A549 (cell line): Measurements from ENCODE around the gene EOGT. TPM values are rescaled to one million over a fixed set of nuclear protein-coding genes. Genes with fewer than 3 reads are reported as not detected.

Source experiments
- ATAC-seq, 2 experiments: fragments of 200-7000 bp in 1 of 2; fragments of >200 bp in 1 of 2; cut with Nextera tagmentation in 1 of 2; cut with Tn5 transposase in 1 of 2; 3 replicates each; pipeline versions ENCODE4 v1.8.0 to v1.9.1; 2018 to 2020; ENCODE audit warnings: mild to moderate bottlenecking in 1 of 2, moderate library complexity in 1 of 2
- CTCF ChIA-PET: fragments of 300-600 bp; sonication (Branson Sonifier 250); formaldehyde crosslinking; extraction: SDS; loops from one replicate; lab custom pipeline; 2021; ENCODE audit warnings: antibody characterized with exemption, inconsistent platforms; lab: Yijun Ruan, JAX
- POLR2A ChIA-PET: fragments of 350-600 bp; formaldehyde crosslinking; extraction: SDS; loops from one replicate; lab custom pipeline; 2021; ENCODE audit warnings: antibody characterized with exemption, inconsistent platforms; lab: Yijun Ruan, JAX
- DNase-seq, 2 experiments: peaks; one replicate each; pipeline versions ENCODE4 v3.0.0 to v3.0.0-alpha.2; 2011 to 2016; ENCODE audit warnings: low read depth in 1 of 2, low spot score in 1 of 2
- FAIRE-seq: peaks from 2 replicates; lab custom pipeline; 2011; peaks lifted over from hg19 to GRCh38; lab: Jason Lieb, UNC
- H3K27ac ChIP-seq, 2 experiments: fragments of >200 bp; sonication (Bioruptor Twin); formaldehyde crosslinking; 3 replicates each; pipeline ENCODE4 v1.5.1; 2016 to 2017
- H3K4me1 ChIP-seq: fragments of >200 bp; sonication (Bioruptor Twin); formaldehyde crosslinking; 3 replicates; pipeline ENCODE4 v1.6.1; 2016
- H3K4me2 ChIP-seq: fragments of >200 bp; sonication (Bioruptor Twin); formaldehyde crosslinking; 3 replicates; pipeline ENCODE4 v1.6.1; 2016
- H3K4me3 ChIP-seq: fragments of >200 bp; sonication (Bioruptor Twin); formaldehyde crosslinking; 3 replicates; pipeline ENCODE4 v1.5.1; 2016
- H3K9me3 ChIP-seq: fragments of >200 bp; sonication (Bioruptor Twin); formaldehyde crosslinking; 3 replicates; pipeline ENCODE4 v1.6.1; 2016
- CHD2 ChIP-seq: fragments of 150-350 bp; IDR thresholded peaks from 2 replicates; pipeline ENCODE4 v1.6.1; 2014; ENCODE audit warnings: low read length; ENCODE audit not compliant: partially characterized antibody
- EP300 ChIP-seq, 2 experiments: fragments of >200 bp; sonication (Bioruptor Twin); formaldehyde crosslinking; IDR thresholded peaks; 2 replicates in 1 of 2; 3 replicates in 1 of 2; pipeline ENCODE4 v1.6.1; 2016 to 2017
- FOSB ChIP-seq: fragments of 250-450 bp; sonication (Bioruptor Pico); IDR thresholded peaks from 2 replicates; pipeline ENCODE4 v1.5.0; 2020; ENCODE audit warnings: mild to moderate bottlenecking, moderate library complexity
- FOSL2 ChIP-seq, 2 experiments: fragments of 450-650 bp in 1 of 2; fragments of >200 bp in 1 of 2; sonication (Bioruptor Twin) in 1 of 2; formaldehyde crosslinking; IDR thresholded peaks; 2 replicates each; pipeline versions ENCODE4 v1.5.0 to v1.6.1; 2016 to 2020; ENCODE audit warnings: mild to moderate bottlenecking in 1 of 2, moderate library complexity in 1 of 2
- GATA3 ChIP-seq: IDR thresholded peaks from 2 replicates; pipeline ENCODE4 v1.6.1; 2012; ENCODE audit warnings: borderline replicate concordance
- HDAC2 ChIP-seq: fragments of 200-600 bp; sonication (generic); IDR thresholded peaks from 2 replicates; pipeline ENCODE4 v1.6.1; 2016
- HEYL ChIP-seq: fragments of 250-450 bp; sonication (Bioruptor Pico); IDR thresholded peaks from 2 replicates; pipeline ENCODE4 v1.8.0; 2021; ENCODE audit warnings: mild to moderate bottlenecking, moderate library complexity
- HOXB13 ChIP-seq: fragments of 250-450 bp; sonication (Bioruptor Pico); IDR thresholded peaks from 2 replicates; pipeline ENCODE4 v1.5.0; 2020; ENCODE audit warnings: low read depth, mild to moderate bottlenecking, moderate library complexity
- HOXB5 ChIP-seq: fragments of 250-450 bp; sonication (Bioruptor Pico); IDR thresholded peaks from 2 replicates; pipeline ENCODE4 v1.5.0; 2020; ENCODE audit warnings: mild to moderate bottlenecking, moderate library complexity
- JUNB ChIP-seq: fragments of >200 bp; sonication (Bioruptor Twin); formaldehyde crosslinking; IDR thresholded peaks from 2 replicates; pipeline ENCODE4 v1.6.1; 2016
- KDM1A ChIP-seq: fragments of 200-600 bp; sonication (generic); IDR thresholded peaks from 2 replicates; pipeline ENCODE4 v1.6.1; 2016; ENCODE audit warnings: low read depth, mild to moderate bottlenecking
- MYC ChIP-seq: IDR thresholded peaks from 2 replicates; pipeline ENCODE4 v1.6.1; 2012; ENCODE audit warnings: mild to moderate bottlenecking, inconsistent platforms, low read length, improper control_type of control experiment, borderline replicate concordance
- NFE2L2 ChIP-seq: fragments of 150-350 bp; conservative IDR thresholded peaks from 2 replicates; pipeline ENCODE4 v1.6.1; 2014; ENCODE audit warnings: low read length
- NPAS2 ChIP-seq: fragments of 250-450 bp; sonication (Bioruptor Pico); IDR thresholded peaks from 2 replicates; pipeline ENCODE4 v1.8.0; 2022; ENCODE audit warnings: mild to moderate bottlenecking, moderate library complexity, borderline replicate concordance
- NR3C1 ChIP-seq: fragments of >200 bp; sonication (Bioruptor Twin); formaldehyde crosslinking; IDR thresholded peaks from 3 replicates; pipeline ENCODE4 v1.6.1; 2017
- PHF8 ChIP-seq: fragments of 200-600 bp; sonication (generic); IDR thresholded peaks from 2 replicates; pipeline ENCODE4 v1.6.1; 2016; ENCODE audit warnings: low read depth, mild to moderate bottlenecking, antibody characterized with exemption, moderate library complexity, borderline replicate concordance
- RAD21 ChIP-seq, 2 experiments: fragments of >200 bp in 1 of 2; sonication (Bioruptor Twin) in 1 of 2; formaldehyde crosslinking in 1 of 2; IDR thresholded peaks in 1 of 2; conservative IDR thresholded peaks in 1 of 2; 2 replicates in 1 of 2; 3 replicates in 1 of 2; pipeline ENCODE4 v1.6.1; 2012 to 2018; ENCODE audit warnings: inconsistent platforms in 1 of 2
- SMC3 ChIP-seq: fragments of >200 bp; sonication (Bioruptor Twin); formaldehyde crosslinking; IDR thresholded peaks from 3 replicates; pipeline ENCODE4 v1.6.1; 2018; ENCODE audit warnings: inconsistent platforms
- TFCP2L1 ChIP-seq: fragments of 250-450 bp; sonication (Bioruptor Pico); IDR thresholded peaks from 2 replicates; pipeline ENCODE4 v1.5.0; 2021; ENCODE audit warnings: mild to moderate bottlenecking
- TP53 ChIP-seq: fragments of 250-450 bp; sonication (Bioruptor Pico); IDR thresholded peaks from 2 replicates; pipeline ENCODE4 v1.5.0; 2021; ENCODE audit warnings: mild to moderate bottlenecking, moderate library complexity
- ZFP36 ChIP-seq: fragments of 450-650 bp; IDR thresholded peaks from 2 replicates; pipeline ENCODE4 v1.6.1; 2014; ENCODE audit warnings: borderline replicate concordance; ENCODE audit not compliant: partially characterized antibody
- WGBS: methylation state at CpG from one replicate; pipeline ENCODE4 v1.1.6; 2017; ENCODE audit errors: missing lambda C conversion rate; 5-methylcytosine and 5-hydroxymethylcytosine counted together
- polyA plus RNA-seq, 4 experiments: library from polyadenylated mRNA; depleted of rRNA in 3 of 4; stranded (reverse); fragments of >200 nt; fragmentation: RNase III in 1 of 4; extraction: RNeasy Plus Mini Kit Qiagen cat#74134 plus additional on column Dnase treatment in 1 of 4; gene quantifications; 2 replicates in 3 of 4; 3 replicates in 1 of 4; pipeline ENCODE4 v1.2.3, GENCODE V29; 2011 to 2017
- TF ChIP-seq, protein P1 (sequence below): IDR thresholded peaks from 2 replicates; pipeline ENCODE4 v1.6.1; 2012; ENCODE audit warnings: low read depth, borderline replicate concordance
- TF ChIP-seq, protein P2 (sequence below): fragments of 250-450 bp; sonication (Bioruptor Pico); IDR thresholded peaks from 2 replicates; pipeline ENCODE4 v1.5.0; 2020; ENCODE audit warnings: low read depth, mild to moderate bottlenecking, moderate library complexity
- TF ChIP-seq, protein P3 (sequence below): fragments of >200 bp; sonication (Bioruptor Twin); formaldehyde crosslinking; IDR thresholded peaks from 3 replicates; pipeline ENCODE4 v1.5.1; 2016
- TF ChIP-seq, protein P4 (sequence below): fragments of >200 bp; sonication (Bioruptor Twin); formaldehyde crosslinking; IDR thresholded peaks from 3 replicates; pipeline ENCODE4 v1.6.1; 2016

The EOGT gene
- polyA plus RNA-seq, 2 of the 4 experiments (the other 2 are of a cell fraction) = 9.3 to 11.1 TPM

DNA sequence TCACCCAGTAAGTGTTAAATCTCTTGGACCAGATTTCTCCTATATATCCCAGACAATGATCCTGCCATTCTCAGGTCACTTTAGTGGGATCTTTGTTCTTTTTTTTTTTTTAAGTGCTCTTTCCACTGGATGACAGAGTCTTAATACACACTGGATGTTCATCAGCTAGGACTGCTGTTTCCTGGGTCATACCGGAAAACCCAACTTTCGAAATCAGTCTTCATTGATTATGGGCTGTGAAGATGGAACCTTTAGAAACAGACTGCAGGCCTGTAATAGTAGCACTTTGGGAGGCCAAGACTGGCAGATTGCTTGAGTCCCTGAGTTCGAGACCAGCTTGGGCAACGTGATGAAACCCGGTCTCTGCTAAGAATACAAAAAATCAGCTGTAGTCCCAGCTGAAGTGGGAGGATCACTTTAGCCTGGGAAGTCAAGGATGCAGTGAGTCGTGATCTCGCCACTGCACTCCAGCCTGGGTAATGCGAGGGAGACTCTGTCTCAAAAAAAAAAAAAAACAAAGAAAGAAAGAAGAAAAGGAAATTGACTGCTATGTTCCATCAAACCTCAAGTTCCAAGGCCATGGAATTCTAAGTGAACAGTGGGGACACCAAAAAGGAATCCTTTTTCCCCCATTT lies 2.3 kb downstream of the EOGT start:
- WGBS = 94% methylated on average over 8 of the region's 8 CpGs
- CTCF ChIA-PET = interaction anchor here (0.9 to 1.7 kb wide), 2 partner anchors 14 to 412 kb away, joined by 3 to 7 read pairs; no protein-coding TSS in a partner anchor
- no peak overlapping the region for H3K27ac ChIP-seq
- no peak overlapping the region for H3K4me2 ChIP-seq
- H3K4me1 ChIP-seq = peaks cover 13% of the 10 kb centered on the region; the same call in 2 of the 3 replicates
- TF ChIP-seq RAD21 (conservative IDR thresholded peaks at IDR 0.05 in 1 of 2, IDR thresholded peaks at IDR 0.05 in 1 of 2) = no peak
- TF ChIP-seq, protein P1, sequence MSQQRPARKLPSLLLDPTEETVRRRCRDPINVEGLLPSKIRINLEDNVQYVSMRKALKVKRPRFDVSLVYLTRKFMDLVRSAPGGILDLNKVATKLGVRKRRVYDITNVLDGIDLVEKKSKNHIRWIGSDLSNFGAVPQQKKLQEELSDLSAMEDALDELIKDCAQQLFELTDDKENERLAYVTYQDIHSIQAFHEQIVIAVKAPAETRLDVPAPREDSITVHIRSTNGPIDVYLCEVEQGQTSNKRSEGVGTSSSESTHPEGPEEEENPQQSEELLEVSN = no peak
- TF ChIP-seq NFE2L2 = no peak
- ATAC-seq (no peak), DNase-seq (no peak), FAIRE-seq (no peak)
- POLR2A ChIA-PET = no interaction called here
- H3K4me3 ChIP-seq = no peak overlapping the region
- no peaks in the 10 kb centered on the region for H3K9me3 ChIP-seq

DNA sequence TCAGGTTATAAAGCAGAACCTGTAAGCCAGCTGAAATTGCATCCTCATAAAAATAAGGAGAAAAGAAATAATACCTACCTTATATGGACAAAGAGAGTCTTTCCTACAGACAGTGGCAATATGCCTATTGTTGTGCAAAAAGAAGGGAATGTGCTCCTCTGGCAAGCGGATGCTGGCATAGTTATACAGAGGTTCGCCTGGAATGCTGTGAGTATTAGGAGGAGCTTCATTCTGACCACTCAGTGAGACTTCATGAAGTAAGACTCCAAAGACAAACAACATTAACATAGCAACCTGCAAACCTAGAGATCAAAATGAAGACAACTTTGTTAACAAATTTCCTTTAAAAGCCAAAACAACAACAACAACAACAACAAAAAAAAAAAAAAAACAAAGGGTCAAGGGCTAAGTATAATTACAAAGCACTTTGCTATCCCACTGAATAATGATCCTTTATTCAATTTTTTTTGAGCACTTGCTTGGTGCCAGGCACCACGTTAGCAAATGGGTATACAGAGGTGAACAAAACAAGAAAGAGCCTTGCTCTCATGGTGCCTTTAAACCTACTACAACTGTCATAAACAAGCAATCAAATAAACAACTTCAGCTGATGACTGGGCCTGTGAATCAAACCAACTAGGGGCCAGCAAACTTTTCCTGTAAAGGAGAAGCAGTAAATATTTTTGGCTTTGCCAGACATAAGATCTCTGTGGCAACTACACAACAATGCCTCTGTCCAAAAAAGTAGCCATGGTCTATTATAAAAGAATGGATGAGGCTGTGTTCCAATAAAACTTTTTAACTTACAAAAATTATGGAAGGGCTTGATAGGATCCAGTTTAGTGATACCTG lies 3.7 kb downstream of the EOGT start:
- CTCF ChIA-PET = no interaction called here

DNA sequence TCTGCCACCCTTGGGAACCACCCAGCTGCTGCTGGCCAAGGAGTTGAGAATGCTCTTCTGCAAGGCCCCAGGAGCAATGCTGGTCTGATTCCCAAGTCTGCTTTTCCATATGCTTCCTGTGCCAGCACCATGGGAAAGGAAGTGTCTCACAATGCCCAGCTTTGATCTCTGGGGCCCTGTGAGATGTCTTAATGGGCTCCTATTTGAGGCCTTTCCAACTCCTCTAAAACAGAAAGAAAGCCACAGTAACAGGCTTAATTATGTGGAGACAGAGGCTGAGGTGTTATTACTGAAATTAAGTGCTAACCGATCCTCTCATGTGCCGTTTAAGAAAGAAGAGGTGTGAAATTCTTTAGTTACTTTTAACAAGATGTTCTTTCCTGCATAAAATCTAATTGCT lies 4.5 kb downstream of the EOGT start:
- no peak overlapping the region for H3K27ac ChIP-seq
- WGBS = 90% methylated on average over 2 of the region's 2 CpGs
- FAIRE-seq (no peak), DNase-seq (no peak), ATAC-seq (no peak)
- peaks cover 4% of the 10 kb centered on the region; the same call in 1 of the 3 replicates for H3K4me1 ChIP-seq
- no peak for TF ChIP-seq EP300 (IDR thresholded peaks at IDR 0.05)
- TF ChIP-seq, protein P2, sequence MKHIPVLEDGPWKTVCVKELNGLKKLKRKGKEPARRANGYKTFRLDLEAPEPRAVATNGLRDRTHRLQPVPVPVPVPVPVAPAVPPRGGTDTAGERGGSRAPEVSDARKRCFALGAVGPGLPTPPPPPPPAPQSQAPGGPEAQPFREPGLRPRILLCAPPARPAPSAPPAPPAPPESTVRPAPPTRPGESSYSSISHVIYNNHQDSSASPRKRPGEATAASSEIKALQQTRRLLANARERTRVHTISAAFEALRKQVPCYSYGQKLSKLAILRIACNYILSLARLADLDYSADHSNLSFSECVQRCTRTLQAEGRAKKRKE (CRISPR knock-in tag) = no peak
- TF ChIP-seq ZFP36 = no peak
- TF ChIP-seq, protein P3, sequence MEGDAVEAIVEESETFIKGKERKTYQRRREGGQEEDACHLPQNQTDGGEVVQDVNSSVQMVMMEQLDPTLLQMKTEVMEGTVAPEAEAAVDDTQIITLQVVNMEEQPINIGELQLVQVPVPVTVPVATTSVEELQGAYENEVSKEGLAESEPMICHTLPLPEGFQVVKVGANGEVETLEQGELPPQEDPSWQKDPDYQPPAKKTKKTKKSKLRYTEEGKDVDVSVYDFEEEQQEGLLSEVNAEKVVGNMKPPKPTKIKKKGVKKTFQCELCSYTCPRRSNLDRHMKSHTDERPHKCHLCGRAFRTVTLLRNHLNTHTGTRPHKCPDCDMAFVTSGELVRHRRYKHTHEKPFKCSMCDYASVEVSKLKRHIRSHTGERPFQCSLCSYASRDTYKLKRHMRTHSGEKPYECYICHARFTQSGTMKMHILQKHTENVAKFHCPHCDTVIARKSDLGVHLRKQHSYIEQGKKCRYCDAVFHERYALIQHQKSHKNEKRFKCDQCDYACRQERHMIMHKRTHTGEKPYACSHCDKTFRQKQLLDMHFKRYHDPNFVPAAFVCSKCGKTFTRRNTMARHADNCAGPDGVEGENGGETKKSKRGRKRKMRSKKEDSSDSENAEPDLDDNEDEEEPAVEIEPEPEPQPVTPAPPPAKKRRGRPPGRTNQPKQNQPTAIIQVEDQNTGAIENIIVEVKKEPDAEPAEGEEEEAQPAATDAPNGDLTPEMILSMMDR = no peak
- no peak for TF ChIP-seq NR3C1
- TF ChIP-seq TP53 = no peak
- TF ChIP-seq FOSL2 (IDR thresholded peaks at IDR 0.05) = no peak
- TF ChIP-seq FOSL2 (CRISPR knock-in tag; IDR thresholded peaks at IDR 0.05) = no peak
- TF ChIP-seq FOSB (CRISPR knock-in tag) = no peak
- TF ChIP-seq, protein P4, sequence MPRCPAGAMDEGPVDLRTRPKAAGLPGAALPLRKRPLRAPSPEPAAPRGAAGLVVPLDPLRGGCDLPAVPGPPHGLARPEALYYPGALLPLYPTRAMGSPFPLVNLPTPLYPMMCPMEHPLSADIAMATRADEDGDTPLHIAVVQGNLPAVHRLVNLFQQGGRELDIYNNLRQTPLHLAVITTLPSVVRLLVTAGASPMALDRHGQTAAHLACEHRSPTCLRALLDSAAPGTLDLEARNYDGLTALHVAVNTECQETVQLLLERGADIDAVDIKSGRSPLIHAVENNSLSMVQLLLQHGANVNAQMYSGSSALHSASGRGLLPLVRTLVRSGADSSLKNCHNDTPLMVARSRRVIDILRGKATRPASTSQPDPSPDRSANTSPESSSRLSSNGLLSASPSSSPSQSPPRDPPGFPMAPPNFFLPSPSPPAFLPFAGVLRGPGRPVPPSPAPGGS = no peak
- TF ChIP-seq PHF8 = no peak
- no peak for TF ChIP-seq RAD21 (conservative IDR thresholded peaks at IDR 0.05 in 1 of 2, IDR thresholded peaks at IDR 0.05 in 1 of 2)
- TF ChIP-seq KDM1A = no peak
- no peak for TF ChIP-seq NPAS2 (CRISPR knock-in tag)
- no peak for TF ChIP-seq SMC3
- no peak for TF ChIP-seq HOXB5 (CRISPR knock-in tag)
- TF ChIP-seq HEYL (CRISPR knock-in tag) = no peak
- no peak for TF ChIP-seq MYC
- H3K9me3 ChIP-seq = no peaks in the 10 kb centered on the region
- ChIA-PET CTCF (no interaction called here), POLR2A (no interaction called here)
- no peak overlapping the region for H3K4me2 ChIP-seq
- no peak overlapping the region for H3K4me3 ChIP-seq

More for the DNA sequence above, 3.7 kb downstream of the EOGT start:
- H3K27ac ChIP-seq = no peak overlapping the region
- peaks cover 12% of the 10 kb centered on the region; the same call in 2 of the 3 replicates for H3K4me1 ChIP-seq
- WGBS = 75% methylated on average over 3 of the region's 3 CpGs
- TF ChIP-seq MYC = no peak
- TF ChIP-seq JUNB = no peak
- TF ChIP-seq HDAC2 = no peak
- no peak for TF ChIP-seq TFCP2L1 (CRISPR knock-in tag)
- no peak for TF ChIP-seq GATA3
- TF ChIP-seq HOXB13 (CRISPR knock-in tag) = no peak
- TF ChIP-seq KDM1A = no peak
- TF ChIP-seq CHD2 = no peak
- FAIRE-seq = no peak
- H3K9me3 ChIP-seq = no peaks in the 10 kb centered on the region
- no peak overlapping the region for H3K4me2 ChIP-seq
- ATAC-seq = no peak
- DNase-seq = no peak
- H3K4me3 ChIP-seq = no peak overlapping the region
- POLR2A ChIA-PET = no interaction called here
